ENCODE measurements around the gene ZDHHC13.

GRCh38 chr11:19072464-19072863, 44.5 kb upstream of the ZDHHC13 start:
- TF ChIP-seq SUZ12 (IDR thresholded peaks at IDR 0.05; ENCODE audit: extremely low read depth, insufficient read depth, insufficient read length) = no peak
- no peak for TF ChIP-seq YY1 (IDR thresholded peaks at IDR 0.05; ENCODE audit: insufficient read depth, insufficient read length)

Data from NT2/D1 (cell line).